Left ventricle myocardium superior (tissue), 1 donor: Measurements from ENCODE around the gene ADAMTS4. TPM values are rescaled to one million over a fixed set of nuclear protein-coding genes. Genes with fewer than 3 reads are reported as not detected.

Source experiments
- ATAC-seq: fragments of 200-7000 bp; cut with Tn5 transposase; one replicate; pipeline ENCODE4 v1.9.1; 2020; ENCODE audit warnings: mild to moderate bottlenecking, moderate library complexity
- DNase-seq: peaks from one replicate; pipeline ENCODE4 v3.0.0-alpha.2; 2020
- intact Hi-C: fragments of 100-400 bp; cut with micrococcal nuclease; formaldehyde crosslinking; loops from one replicate; pipeline ENCODE4 v1.11.0; 2022
- total RNA-seq: library from RNA; stranded (reverse); fragmentation: NEBNext Ultra II Directional; extraction: Animal tissue kit (Norgen Biotek cat#: 25700); gene quantifications from one replicate; pipeline ENCODE4 v1.2.1, GENCODE V29; 2021
- donor health status: DM: no; HTN: yes; CAD: no; lungs with severe emphysema.

Gene ADAMTS4
- total RNA-seq, 1 donor from 2014 or later: 7.2 TPM

DNA sequence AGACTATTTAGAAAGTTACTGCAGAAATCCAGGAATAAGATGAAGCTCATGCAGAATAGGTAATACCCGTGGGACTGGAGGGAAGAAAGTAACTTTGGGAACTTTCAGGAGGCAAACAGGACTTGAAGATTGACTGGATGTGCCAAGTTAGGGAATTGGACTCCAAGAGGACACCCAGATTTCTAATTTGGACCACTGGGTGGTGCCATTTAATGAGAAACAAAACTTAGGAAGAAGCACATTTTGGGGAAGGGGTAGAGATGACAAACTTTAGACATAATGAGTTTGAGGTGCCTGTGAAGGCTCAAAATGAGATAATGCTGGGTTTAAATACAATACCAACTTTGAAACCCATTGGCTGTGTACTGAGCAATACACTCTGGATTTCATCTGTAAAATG, 18.2 kb downstream of the ADAMTS4 start:
- no peak for DNase-seq
- intact Hi-C loops: no loop called here
- ATAC-seq: no peak

DNA sequence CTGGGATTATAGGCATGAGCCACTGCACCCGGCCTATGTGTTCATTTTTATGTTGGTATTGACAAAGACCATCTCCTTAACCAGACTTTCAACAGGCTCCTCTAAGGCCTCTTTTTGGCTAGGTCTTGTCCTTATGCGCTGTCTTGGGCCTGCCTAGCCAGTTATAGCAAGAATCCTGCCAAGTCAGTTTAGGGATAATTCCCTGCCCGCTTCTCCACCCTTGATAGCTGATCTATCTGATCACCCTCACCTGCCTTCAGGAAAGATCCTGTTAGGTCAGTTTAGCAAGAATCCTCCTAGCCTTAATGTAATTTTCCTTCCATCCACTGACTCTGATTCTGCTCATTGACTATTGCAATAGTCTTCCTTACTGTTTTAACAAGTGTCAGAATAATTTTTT, 19.2 kb downstream of the ADAMTS4 start:
- intact Hi-C loops: no loop called here
- ATAC-seq (no peak), DNase-seq (no peak)

DNA sequence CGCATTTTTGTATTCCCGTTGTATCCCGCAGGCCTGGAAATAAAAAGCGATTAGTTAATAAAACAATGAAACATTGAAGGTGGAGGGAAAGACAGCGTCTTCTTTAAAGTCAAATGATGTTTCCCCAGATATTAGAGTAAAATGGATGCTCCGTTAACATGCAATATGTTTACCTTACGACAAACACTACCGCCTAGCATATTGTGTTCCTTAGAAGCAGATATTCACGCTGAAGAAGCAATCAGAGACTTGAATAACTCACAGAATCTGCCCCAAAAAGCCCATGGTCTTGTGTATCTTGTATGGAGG, 21.0 kb downstream of the ADAMTS4 start:
- intact Hi-C loops: no loop called here
- no peak for ATAC-seq
- DNase-seq: no peak

DNA sequence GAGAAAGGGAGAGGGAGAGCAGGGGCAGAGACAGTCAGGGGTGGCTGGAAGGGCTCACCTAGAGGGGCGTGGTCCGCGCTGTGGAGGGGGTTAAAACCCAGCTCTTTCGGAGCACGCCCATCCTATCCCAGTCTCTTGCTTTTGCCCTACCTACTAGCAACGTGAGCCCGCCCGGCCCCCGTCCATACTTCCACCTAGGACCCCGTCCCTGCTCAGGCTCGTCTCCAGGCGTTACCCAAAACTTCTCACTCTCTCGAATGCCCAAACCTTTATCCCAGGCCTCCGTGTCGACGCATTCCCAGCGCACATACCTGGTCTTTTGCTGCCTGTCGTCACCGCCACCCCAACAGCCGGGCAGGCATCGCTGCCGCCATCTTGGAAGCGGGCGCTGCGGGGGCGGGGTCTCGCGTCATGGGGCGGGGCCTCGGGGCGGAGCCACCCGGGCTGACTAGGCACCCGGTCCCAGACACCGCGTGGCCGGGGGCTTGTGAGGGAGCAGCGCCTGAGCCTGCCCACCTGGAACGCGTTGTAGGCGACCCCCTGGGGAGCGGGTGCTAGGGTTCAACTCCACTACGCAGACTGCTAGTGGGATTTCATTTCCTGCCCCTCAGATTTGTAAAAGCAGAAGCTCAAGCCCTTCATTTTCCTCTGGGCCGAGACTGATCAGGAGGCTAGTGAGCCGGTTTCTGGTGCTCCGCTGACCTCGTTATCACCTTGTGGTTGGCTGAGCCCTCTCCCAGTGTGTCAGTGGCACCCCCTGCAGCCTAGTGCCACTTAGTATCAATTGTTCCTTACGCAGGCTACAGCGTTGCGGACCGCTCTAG, 21.5 kb downstream of the ADAMTS4 start, which contains the start of gene B4GALT3:
Gene B4GALT3 (minus strand): TSS at position 396 of the 824 bp plus-strand sequence. CDS start 1,447 bp downstream, outside the sequence.
- ATAC-seq: peak; percentile 96
- intact Hi-C loops: no loop called here

DNA sequence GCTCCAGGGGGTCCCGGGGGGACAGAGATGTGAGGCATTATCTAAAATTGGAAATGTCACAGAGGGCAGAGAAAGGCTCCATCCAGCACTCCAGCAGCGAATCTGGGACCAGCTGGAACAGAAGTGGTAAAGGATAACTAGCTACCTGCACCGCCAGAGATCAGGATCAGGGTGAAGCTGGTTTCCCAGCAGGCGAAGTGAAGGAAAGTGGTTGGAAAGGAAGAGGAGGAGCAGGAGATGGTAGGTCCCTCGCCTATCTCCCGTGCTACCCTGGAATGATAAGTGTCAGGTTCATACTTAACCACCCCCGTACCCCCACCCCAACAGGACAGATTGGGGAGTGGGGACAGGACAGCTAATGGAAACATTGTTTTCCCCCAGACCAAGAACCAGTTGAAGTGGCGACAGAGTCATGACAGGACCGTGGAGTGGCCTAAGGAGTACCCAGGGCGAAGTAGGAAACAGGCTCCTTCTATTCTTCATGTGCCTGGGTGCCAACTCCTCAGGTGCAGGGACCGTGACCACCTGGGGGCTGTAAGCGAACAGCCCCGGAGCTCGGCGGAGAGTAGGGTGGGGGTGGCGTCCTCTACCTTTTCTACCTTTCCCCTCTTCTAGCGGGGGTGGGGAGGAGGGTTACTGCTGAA, 22.3 kb downstream of the ADAMTS4 start:
- intact Hi-C loops: no loop called here
- DNase-seq (no peak), ATAC-seq (no peak)

More for the DNA sequence above, 21.5 kb downstream of the ADAMTS4 start, which contains the start of gene B4GALT3:
- peak; percentile 94 for DNase-seq

DNA sequence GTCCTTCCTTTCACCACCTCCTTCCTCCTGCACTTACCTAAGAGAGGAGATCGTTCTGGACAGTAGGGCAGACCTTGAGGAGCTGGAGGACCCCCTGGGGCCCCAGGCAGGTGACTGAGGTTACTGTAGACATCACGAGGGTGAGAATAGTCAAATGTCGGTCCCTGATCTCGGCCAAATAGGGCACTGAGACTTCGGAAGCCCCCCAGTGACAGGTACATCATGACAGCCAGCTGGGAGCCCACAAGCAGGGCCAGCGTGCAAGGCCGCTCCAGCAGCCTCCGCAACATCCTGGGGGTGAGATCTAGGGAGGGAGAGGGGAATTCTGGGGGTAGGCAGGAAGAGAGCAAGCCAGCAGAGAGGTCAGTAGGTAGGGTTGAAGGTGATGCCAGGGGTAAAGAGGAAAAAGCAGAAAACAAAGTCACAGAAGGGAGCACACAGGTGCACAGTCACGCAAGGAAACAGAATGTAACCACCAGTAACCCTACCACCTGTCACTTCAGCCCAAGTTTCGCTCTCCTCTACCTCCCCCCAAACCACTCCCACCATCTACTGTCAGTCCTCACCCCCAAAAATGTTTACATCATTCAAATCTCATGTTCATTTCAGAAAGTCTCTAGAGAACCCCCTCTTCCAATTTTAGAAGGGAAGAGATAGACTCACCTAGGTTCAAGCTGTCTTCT, 22.9 kb downstream of the ADAMTS4 start:
- no peak for DNase-seq
- ATAC-seq: no peak
- intact Hi-C loops: no loop called here

DNA sequence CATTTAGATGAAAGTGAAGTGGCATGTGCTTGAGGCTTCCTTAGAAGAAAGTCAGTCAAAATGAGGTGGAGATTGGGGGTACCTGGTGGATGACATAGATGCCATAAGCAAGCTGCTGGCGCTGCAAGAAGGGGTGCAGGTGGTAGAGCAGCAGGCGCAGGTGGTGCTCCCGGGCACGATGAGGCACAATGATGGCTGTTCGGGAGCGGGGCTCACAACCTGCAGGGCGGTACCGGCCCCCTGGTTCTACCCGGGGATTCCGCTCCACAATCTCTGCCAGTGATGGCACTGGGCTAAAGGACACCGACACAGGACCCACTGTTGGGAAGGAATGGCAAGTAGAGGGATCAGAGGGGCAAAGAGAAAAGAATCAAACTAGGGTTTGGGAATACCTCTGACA, 23.9 kb downstream of the ADAMTS4 start:
- ATAC-seq (no peak), DNase-seq (no peak)
- intact Hi-C loops: no loop called here

DNA sequence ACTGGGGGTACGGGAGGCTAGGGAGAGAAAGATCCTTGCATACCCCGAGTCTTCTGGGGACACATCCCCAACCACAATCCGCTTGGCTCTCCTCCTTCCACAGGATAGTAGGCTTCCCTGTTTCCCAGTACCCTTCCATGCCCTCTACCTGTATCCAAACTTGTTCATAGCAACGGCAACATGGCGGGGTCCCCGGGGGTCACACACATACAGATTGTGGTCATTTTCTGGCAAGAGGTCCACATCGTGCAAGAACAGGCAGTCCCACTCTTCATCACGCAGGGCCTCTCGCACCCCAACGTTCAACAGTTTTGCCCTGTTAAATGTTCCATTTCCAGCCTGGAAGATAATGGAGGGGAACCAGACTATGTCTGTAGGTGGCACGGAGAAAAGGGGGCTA, 25.1 kb downstream of the ADAMTS4 start:
- ATAC-seq: no peak
- intact Hi-C loops: no loop called here
- DNase-seq: no peak

DNA sequence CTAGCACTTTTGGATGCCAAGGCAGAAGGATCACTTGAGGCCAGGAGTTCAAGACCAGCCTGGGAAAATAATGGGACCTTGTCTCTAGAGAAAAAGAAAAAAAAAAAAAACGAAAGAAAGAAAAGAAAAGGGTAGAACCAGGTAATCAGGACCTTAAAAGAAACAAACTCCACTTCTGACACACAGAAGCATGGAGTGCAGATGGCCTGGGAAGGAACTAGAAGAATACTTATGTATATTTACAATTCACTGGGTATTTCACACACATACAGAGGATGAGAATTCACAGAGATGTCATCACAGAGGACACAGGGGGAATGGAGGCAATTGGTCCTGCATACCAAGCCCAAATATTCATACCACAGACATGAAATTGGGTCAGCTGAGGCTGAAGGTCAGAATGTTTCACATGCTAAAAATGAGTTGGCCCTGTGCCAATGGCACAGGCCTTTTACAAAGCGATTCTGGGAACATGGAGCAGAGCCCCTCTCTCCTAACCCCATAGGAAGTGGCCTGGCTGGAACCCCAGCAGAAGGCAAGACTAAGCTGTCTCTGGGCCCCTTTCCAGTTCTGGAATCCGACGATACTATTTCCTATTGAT, 26.0 kb downstream of the ADAMTS4 start:
- no peak for DNase-seq
- intact Hi-C loops: no loop called here
- ATAC-seq: peak; percentile 6

DNA sequence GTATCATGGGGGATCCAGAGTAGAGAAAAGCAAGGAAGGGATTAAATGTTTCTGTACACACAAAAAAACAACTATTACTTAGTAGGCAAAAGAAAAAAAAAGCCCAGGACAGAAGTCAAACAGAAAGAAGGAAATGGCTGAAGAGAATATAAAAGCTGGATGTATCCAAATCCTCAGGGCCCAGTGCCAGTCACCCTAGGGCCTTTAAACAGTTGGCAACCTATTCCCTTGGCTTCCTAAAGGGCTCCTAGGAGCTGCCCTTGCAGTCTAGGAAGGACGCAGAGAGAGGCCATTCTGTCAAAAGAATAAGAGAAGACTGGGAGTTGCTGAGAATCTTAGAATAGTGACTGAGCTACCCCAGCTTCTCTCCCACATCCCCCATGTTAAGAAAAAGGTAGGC, 26.5 kb downstream of the ADAMTS4 start:
- intact Hi-C loops: no loop called here
- ATAC-seq: no peak
- no peak for DNase-seq

DNA sequence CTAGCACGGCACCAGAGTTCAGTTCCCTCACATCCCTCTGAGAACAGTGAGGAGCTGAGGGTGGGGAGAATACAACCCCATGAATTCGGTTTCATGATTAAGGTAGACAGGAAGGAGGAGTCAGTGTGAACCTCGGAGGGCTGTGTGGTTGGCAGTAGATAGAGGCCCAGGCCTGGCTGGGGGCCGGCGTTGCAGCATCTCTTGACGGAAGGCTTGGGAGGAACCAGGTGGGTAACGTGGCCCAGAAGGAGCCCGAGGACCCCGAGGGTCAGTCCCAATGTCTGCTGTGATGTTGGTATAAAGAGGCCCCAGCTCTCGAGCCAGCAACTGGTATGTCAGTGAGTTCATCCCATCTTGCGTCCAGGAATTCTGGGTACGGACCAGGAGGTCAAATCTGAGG, 27.2 kb downstream of the ADAMTS4 start:
- DNase-seq: no peak
- intact Hi-C loops: no loop called here

DNA sequence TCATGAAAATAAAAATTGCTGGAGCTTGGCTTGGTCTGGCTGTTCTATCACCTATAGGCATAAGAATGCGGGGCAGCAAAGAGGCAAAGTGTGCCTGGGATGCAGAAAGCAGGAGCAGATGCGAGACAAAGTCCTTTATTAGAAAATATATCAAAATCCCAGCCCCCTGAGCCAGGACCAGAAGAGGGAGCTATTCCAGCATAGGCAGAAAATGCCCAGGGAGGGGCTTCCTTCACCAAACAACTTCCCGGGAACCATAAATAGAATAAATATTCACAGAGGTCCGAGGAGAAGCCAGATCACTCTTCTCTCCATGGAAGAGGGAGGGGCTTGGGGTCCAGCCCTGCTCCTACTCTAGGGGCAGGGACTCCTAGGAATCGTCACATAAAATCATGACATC, 27.7 kb downstream of the ADAMTS4 start:
- DNase-seq (no peak), ATAC-seq (no peak)
- intact Hi-C loops: no loop called here

More for the DNA sequence above, 27.2 kb downstream of the ADAMTS4 start:
- no peak for ATAC-seq

DNA sequence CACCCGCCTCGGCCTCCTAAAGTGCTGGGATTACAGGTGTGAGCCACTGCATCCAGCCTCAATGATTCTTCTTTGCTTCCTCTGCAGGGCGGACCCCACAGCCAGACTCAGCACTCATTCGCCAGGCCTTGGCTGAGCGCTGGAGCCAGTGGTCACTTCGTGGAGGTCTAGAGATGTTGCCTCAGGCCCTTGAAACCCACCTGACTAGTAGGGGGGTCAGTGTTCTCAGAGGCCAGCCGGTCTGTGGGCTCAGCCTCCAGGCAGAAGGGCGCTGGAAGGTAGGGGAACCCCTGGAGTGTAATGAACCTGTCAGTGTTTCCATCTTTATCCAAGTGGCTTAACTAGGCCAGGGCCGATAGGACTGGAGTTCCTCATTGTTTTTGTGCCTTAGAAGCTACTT, 29.9 kb downstream of the ADAMTS4 start:
- intact Hi-C loops: no loop called here
- ATAC-seq (no peak), DNase-seq (no peak)

DNA sequence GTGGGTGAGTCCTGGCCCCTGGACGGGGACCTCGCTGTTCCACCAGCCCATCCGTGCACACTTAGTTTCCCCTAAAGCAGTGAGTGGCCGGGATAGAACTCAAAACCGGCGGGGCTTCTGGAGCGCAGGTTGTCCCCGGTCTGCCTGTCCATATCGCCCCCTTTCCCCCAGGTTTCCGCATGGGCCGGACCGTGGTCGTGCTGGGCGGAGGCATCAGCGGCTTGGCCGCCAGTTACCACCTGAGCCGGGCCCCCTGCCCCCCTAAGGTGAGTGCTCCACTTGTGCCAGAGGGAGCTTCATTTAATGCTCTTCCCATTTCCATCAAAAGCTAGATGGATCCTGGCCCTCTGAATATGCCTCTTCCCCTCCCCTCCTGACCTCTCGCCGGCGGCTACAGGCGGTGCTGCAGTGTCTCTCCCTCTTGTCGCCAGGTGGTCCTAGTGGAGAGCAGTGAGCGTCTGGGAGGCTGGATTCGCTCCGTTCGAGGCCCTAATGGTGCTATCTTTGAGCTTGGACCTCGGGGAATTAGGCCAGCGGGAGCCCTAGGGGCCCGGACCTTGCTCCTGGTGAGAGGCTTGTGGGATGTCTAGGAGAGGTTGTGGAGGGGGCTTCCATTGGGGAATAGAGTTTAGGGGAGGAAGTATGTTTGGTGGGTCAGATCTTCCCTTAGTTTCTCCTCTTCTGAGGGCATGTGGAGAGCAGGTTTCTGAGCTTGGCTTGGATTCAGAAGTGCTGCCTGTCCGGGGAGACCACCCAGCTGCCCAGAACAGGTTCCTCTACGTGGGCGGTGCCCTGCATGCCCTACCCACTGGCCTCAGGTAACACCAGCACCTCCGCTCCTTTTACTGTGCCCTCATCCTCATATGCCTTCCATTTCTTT, 31.9 kb downstream of the ADAMTS4 start:
- intact Hi-C loops: no loop called here
- ATAC-seq (no peak), DNase-seq (peak; percentile 37)

DNA sequence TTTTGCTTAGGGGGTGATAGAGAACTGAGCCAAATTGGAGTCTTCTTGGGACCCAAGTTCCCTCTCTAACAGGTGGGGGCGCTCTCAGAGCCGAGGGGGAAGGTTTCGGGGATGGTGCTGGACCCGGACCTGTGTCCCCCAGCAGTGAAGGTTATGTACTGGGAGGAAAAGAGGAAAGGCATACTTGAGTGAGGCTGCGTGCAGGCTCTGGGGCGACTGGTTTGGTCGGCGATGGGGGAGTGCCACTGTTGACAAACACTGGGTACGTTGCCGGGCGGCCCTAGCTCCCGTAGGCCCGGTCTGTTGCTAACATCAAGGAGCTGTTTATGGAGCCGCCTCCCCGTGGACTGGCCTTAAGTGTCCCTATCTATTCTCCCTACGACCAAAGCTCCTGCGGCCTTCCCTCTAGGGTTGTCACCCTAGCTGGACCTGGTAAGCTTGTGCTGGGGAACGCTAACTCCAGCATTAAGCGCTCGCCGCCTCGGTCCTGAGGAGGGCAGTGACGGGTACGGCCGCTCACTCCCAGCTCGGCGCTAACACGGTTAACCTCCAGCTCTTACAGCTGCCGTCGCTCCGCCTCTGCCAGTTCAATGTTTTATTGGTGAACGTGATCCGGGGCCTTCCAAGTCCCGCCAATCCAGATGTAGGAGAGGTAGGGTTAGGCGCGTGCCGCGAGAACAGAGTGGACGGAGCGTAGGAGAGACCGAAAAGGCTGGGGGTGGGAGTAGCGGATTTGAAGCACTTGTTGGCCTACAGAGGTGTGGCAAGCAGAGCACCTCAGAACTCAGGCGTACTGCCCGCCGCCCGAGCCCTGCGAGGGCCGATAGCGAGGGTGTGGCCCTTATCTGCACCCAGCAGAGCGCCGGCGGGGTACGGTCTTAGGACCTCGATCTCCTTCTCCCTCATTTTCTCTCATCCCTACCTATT, 32.8 kb downstream of the ADAMTS4 start, which contains the start of gene PPOX:
Gene PPOX (plus strand): TSS at position 685 of the 927 bp plus-strand sequence. CDS start 422 bp downstream, outside the sequence.
- ATAC-seq: peak; percentile 95
- intact Hi-C loops: no loop called here

DNA sequence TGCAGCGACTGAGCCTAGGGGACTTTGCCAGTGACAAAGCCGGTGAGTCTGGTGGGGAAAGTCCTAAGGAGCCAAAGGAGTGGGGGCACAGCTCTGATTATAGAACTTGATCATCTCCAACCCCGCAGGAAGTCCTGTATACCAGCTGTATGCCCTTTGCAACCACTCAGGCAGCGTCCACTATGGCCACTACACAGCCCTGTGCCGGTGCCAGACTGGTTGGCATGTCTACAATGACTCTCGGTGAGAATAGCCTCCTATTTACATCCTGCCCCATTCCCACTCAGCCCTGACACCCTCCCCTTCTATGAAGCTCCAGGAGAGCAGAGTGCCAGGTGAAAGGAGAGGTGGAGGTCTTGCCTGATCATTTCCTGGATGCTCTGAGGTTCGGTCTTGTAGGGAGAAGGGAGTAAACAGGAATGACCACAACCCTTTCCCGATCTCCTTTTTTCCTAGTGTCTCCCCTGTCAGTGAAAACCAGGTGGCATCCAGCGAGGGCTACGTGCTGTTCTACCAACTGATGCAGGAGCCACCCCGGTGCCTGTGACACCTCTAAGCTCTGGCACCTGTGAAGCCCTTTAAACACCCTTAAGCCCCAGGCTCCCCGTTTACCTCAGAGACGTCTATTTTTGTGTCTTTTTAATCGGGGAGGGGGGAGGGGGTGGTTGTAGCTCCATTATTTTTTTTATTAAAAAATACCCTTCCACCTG, 33.8 kb downstream of the ADAMTS4 start:
- intact Hi-C loops: no loop called here
- ATAC-seq: no peak
- DNase-seq: no peak

More for the DNA sequence above, 32.8 kb downstream of the ADAMTS4 start, which contains the start of gene PPOX:
- peak; percentile 96 for DNase-seq

DNA sequence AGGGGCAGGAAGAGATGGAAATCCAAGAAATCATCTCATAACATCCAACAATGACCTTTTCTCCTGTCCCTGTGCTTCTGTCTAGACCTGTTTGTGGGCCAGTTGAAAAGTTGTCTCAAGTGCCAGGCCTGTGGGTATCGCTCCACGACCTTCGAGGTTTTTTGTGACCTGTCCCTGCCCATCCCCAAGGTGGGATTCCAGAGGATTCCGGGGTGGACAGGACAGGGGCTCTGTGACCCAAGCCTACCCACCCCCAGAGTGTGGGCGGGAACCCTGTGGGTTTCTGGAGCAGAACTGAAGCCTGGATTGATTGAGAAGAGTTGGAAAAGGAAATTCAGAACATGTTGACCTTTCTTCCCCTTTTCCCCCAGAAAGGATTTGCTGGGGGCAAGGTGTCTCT, 35.1 kb downstream of the ADAMTS4 start:
- DNase-seq: no peak
- intact Hi-C loops: no loop called here
- no peak for ATAC-seq
